ENCODE results near the gene DDX27.

The DDX27 gene

DNA sequence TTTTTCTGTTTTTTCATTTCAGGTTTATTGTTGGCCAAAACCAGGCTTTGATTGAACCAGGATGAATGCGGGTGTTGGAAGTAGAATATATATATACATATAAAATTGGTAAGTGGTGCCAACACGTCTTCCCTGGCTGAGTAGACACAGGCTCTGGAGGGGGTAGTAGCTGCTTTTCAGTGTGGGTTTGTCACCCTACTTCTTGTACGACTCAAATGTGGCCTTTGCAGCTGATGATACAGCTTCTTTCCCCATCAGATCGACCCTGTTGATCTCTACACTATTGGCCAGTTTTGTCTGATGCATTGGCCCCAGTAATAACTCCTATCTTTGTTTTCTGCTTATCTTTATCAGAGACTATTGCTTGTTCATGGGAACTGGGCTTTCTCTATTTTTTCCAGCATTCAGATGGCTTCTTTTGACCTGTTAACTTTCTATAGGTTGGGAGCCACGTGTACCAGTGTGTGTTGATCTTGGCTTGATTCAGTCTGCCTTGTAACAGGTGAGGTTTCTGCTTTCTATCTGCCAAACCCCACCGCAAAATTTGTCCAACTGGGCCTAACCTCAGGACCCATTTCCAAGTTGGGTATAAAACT, 61.3 kb downstream of the DDX27 start:
- no peak; the same call in 1 of the 2 replicates for TF ChIP-seq POLR2AphosphoS5 (IDR thresholded peaks at IDR 0.05; ENCODE audit: low read depth, low read length)
- no peak for TF ChIP-seq PAX5 (IDR thresholded peaks at IDR 0.05; ENCODE audit: insufficient read depth, low read length, severe bottlenecking)
- no peak for TF ChIP-seq TAF1 (IDR thresholded peaks at IDR 0.05; ENCODE audit: low read depth, low read length)
- TF ChIP-seq POLR2A (IDR thresholded peaks at IDR 0.05; ENCODE audit: low read depth, low read length), result no peak; the same call in 1 of the 2 replicates
- no peak for TF ChIP-seq POU2F2 (IDR thresholded peaks at IDR 0.05; ENCODE audit: low read depth, low read length)
- TF ChIP-seq SPI1 (IDR thresholded peaks at IDR 0.05; ENCODE audit: low read depth, low read length), result no peak
- FAIRE-seq (no peak), DNase-seq (ENCODE audit: insufficient read length, low spot score) (no peak)

DNA sequence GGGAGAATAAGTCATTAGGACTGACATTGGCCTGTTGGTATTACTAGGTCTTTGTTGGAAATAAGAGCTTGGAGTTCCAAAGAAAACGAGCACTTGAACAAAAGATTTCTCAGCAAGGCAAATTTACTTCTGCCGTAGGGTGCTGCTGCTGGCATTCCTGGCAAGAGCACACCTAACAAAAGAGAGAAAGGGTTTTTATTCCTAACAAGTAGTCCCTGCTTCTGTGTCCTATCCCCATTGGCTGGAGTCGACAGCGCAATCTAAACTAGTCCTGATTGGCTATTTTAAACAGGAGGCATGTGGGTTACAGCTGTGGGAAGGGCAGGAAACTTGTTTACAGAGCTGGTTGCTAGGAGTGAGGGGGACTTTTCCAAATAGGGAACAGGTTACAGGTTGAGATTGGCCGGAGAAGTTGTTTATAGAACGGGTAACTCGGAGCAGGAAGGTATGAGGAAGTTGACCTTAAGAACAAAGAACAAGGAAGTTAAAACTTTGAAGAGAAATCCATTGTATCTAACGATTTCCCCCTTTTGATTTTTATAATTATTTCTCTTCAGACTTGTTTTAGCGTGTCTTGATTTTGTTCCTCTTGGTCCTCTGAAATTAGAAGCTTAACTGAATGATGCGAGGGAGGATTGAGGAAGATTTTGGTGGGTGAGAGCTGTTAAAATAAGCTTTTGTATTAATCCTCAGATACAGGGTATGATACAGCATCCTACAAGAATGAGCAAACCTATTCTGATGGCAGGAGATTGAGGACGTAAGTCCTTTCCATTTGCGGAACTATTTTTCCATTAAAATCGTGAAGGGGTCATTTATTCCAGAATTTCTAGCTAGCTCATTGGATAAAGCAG, 62.1 kb downstream of the DDX27 start:
- no peak for FAIRE-seq
- TF ChIP-seq POLR2AphosphoS5 (IDR thresholded peaks at IDR 0.05; ENCODE audit: low read depth, low read length) (peak; percentile 17; the same call in 1 of the 2 replicates), TAF1 (IDR thresholded peaks at IDR 0.05; ENCODE audit: low read depth, low read length) (no peak), SPI1 (IDR thresholded peaks at IDR 0.05; ENCODE audit: low read depth, low read length) (no peak)

GRCh38 chr20:49281913-49282467, 62.8 kb downstream of the DDX27 start:
- TF ChIP-seq TAF1 (IDR thresholded peaks at IDR 0.05; ENCODE audit: low read depth, low read length), result no peak
- TF ChIP-seq POLR2A (IDR thresholded peaks at IDR 0.05; ENCODE audit: low read depth, low read length), result no peak
- TF ChIP-seq POLR2AphosphoS5 (IDR thresholded peaks at IDR 0.05; ENCODE audit: low read depth, low read length), result no peak; the same call in 1 of the 2 replicates
- no peak for TF ChIP-seq POU2F2 (IDR thresholded peaks at IDR 0.05; ENCODE audit: low read depth, low read length)
- no peak for TF ChIP-seq SPI1 (IDR thresholded peaks at IDR 0.05; ENCODE audit: low read depth, low read length)
- TF ChIP-seq PAX5 (IDR thresholded peaks at IDR 0.05; ENCODE audit: insufficient read depth, low read length, severe bottlenecking), result no peak
- FAIRE-seq, result no peak
- DNase-seq (ENCODE audit: insufficient read length, low spot score), result no peak

More for the DNA sequence above, 62.1 kb downstream of the DDX27 start:
- DNase-seq (ENCODE audit: insufficient read length, low spot score), result no peak

GRCh38 chr20:49282584-49283171, 63.5 kb downstream of the DDX27 start:
- peak; percentile 41; the same call in 1 of the 2 replicates for TF ChIP-seq TAF1 (IDR thresholded peaks at IDR 0.05; ENCODE audit: low read depth, low read length)
- TF ChIP-seq POLR2AphosphoS5 (IDR thresholded peaks at IDR 0.05; ENCODE audit: low read depth, low read length), result peak; percentile 65; the same call in 1 of the 2 replicates
- TF ChIP-seq PAX5 (IDR thresholded peaks at IDR 0.05; ENCODE audit: insufficient read depth, low read length, severe bottlenecking), result no peak
- peak; percentile 16 for TF ChIP-seq POU2F2 (IDR thresholded peaks at IDR 0.05; ENCODE audit: low read depth, low read length)
- 0 out of 2 replicates have a peak, but pooled peaks have one; percentile 56 for TF ChIP-seq POLR2A (IDR thresholded peaks at IDR 0.05; ENCODE audit: low read depth, low read length)
- no peak for FAIRE-seq

GRCh38 chr20:49283176-49283702, 64.0 kb downstream of the DDX27 start:
- no peak for DNase-seq (ENCODE audit: insufficient read length, low spot score)
- no peak for TF ChIP-seq SPI1 (IDR thresholded peaks at IDR 0.05; ENCODE audit: low read depth, low read length)
- TF ChIP-seq POLR2AphosphoS5 (IDR thresholded peaks at IDR 0.05; ENCODE audit: low read depth, low read length), result peak; percentile 34; the same call in 1 of the 2 replicates
- TF ChIP-seq POLR2A (IDR thresholded peaks at IDR 0.05; ENCODE audit: low read depth, low read length), result peak; percentile 73
- no peak for TF ChIP-seq TAF1 (IDR thresholded peaks at IDR 0.05; ENCODE audit: low read depth, low read length)
- peak; percentile 50; the same call in 1 of the 2 replicates for TF ChIP-seq POU2F2 (IDR thresholded peaks at IDR 0.05; ENCODE audit: low read depth, low read length)
- TF ChIP-seq PAX5 (IDR thresholded peaks at IDR 0.05; ENCODE audit: insufficient read depth, low read length, severe bottlenecking), result no peak
- FAIRE-seq, result no peak

More at GRCh38 chr20:49282584-49283171, 63.5 kb downstream of the DDX27 start:
- no peak for DNase-seq (ENCODE audit: insufficient read length, low spot score)

- FAIRE-seq (no peak), DNase-seq (ENCODE audit: insufficient read length, low spot score) (no peak)
- no peak for TF ChIP-seq POU2F2 (IDR thresholded peaks at IDR 0.05; ENCODE audit: low read depth, low read length)
- no peak for TF ChIP-seq SPI1 (IDR thresholded peaks at IDR 0.05; ENCODE audit: low read depth, low read length)
- no peak for TF ChIP-seq PAX5 (IDR thresholded peaks at IDR 0.05; ENCODE audit: insufficient read depth, low read length, severe bottlenecking)
- peak; percentile 76 for TF ChIP-seq POLR2AphosphoS5 (IDR thresholded peaks at IDR 0.05; ENCODE audit: low read depth, low read length)
- TF ChIP-seq POLR2A (IDR thresholded peaks at IDR 0.05; ENCODE audit: low read depth, low read length), result peak; percentile 72
- no peak for TF ChIP-seq TAF1 (IDR thresholded peaks at IDR 0.05; ENCODE audit: low read depth, low read length)
These were observed 64.7 kb downstream of the DDX27 start for GRCh38 chr20:49283703-49284625.

DNA sequence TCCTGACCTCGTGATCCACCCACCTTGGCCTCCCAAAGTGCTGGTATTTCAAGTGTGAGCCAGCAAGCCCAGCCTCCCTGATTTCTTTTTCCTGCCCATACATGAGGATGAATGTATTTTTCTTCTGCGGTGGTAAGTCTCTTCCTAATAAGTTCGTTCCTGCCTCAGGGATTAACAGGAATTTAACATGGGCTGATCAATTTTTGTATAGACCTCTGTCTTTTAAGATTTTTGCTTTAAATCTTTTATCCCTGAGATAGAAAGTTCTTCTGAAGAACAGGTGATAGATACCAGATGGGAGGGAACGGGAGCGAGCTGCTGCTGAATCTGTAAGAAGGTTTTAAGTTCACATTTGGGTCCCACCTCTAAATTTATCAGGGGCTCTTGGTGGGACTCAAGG, 65.6 kb downstream of the DDX27 start:
- FAIRE-seq (no peak), DNase-seq (ENCODE audit: insufficient read length, low spot score) (no peak)
- TF ChIP-seq POLR2AphosphoS5 (IDR thresholded peaks at IDR 0.05; ENCODE audit: low read depth, low read length), result no peak
- no peak for TF ChIP-seq POLR2A (IDR thresholded peaks at IDR 0.05; ENCODE audit: low read depth, low read length)
- TF ChIP-seq SPI1 (IDR thresholded peaks at IDR 0.05; ENCODE audit: low read depth, low read length), result no peak
- no peak for TF ChIP-seq PAX5 (IDR thresholded peaks at IDR 0.05; ENCODE audit: insufficient read depth, low read length, severe bottlenecking)
- TF ChIP-seq TAF1 (IDR thresholded peaks at IDR 0.05; ENCODE audit: low read depth, low read length), result no peak
- TF ChIP-seq POU2F2 (IDR thresholded peaks at IDR 0.05; ENCODE audit: low read depth, low read length), result no peak

GRCh38 chr20:49285233-49285668, 66.0 kb downstream of the DDX27 start:
- TF ChIP-seq POLR2A (IDR thresholded peaks at IDR 0.05; ENCODE audit: low read depth, low read length) (peak; percentile 8; the same call in 1 of the 2 replicates), SPI1 (IDR thresholded peaks at IDR 0.05; ENCODE audit: low read depth, low read length) (no peak)
- FAIRE-seq, result no peak
- DNase-seq (ENCODE audit: insufficient read length, low spot score), result no peak

Data from GM12891 (cell line).